HFFc6 (cell line): ENCODE data around the gene SCRT2. TPM values are rescaled to one million over a fixed set of nuclear protein-coding genes. Genes with fewer than 3 reads are reported as not detected.

Source experiments
- DNase-seq: peaks from one replicate; pipeline ENCODE4 v3.0.0-alpha.2; 2018
- H3K27ac Mint-ChIP-seq: 2 replicates; pipeline ENCODE4 v1.8.0; 2020; ENCODE audit warnings: mild to moderate bottlenecking, mixed read lengths
- H3K27me3 Mint-ChIP-seq: 2 replicates; pipeline ENCODE4 v1.8.0; 2021; ENCODE audit warnings: mild to moderate bottlenecking, moderate library complexity, mixed read lengths; ENCODE audit not compliant: insufficient read depth
- H3K36me3 Mint-ChIP-seq: 2 replicates; pipeline ENCODE4 v1.8.0; 2021; ENCODE audit warnings: low read depth, mixed read lengths
- H3K4me1 Mint-ChIP-seq: 2 replicates; pipeline ENCODE4 v1.8.0; 2020; ENCODE audit warnings: low read depth, mixed read lengths
- H3K4me3 Mint-ChIP-seq: 2 replicates; pipeline ENCODE4 v1.8.0; 2020; ENCODE audit warnings: mild to moderate bottlenecking, moderate library complexity, mixed read lengths
- H3K9me3 Mint-ChIP-seq: 2 replicates; pipeline ENCODE4 v1.8.0; 2020; ENCODE audit warnings: mild to moderate bottlenecking, mixed read lengths
- total RNA-seq, 6 experiments: library from RNA; stranded (reverse); fragmentation: NEBNext Ultra II Directional; extraction: Animal tissue kit (Norgen Biotek cat#: 25700); gene quantifications; 2 replicates in 1 of 6; 3 replicates in 5 of 6; pipeline ENCODE4 v1.2.3, GENCODE V29; 2021
- TF ChIP-seq, protein P1 (sequence below): fragments of 200-600 bp; sonication (generic); IDR thresholded peaks from 2 replicates; pipeline ENCODE4 v1.5.0; 2021; ENCODE audit warnings: antibody characterized with exemption, mild to moderate bottlenecking

SCRT2 gene
- total RNA-seq, 6 experiments from 2014 or later: not detected

DNA sequence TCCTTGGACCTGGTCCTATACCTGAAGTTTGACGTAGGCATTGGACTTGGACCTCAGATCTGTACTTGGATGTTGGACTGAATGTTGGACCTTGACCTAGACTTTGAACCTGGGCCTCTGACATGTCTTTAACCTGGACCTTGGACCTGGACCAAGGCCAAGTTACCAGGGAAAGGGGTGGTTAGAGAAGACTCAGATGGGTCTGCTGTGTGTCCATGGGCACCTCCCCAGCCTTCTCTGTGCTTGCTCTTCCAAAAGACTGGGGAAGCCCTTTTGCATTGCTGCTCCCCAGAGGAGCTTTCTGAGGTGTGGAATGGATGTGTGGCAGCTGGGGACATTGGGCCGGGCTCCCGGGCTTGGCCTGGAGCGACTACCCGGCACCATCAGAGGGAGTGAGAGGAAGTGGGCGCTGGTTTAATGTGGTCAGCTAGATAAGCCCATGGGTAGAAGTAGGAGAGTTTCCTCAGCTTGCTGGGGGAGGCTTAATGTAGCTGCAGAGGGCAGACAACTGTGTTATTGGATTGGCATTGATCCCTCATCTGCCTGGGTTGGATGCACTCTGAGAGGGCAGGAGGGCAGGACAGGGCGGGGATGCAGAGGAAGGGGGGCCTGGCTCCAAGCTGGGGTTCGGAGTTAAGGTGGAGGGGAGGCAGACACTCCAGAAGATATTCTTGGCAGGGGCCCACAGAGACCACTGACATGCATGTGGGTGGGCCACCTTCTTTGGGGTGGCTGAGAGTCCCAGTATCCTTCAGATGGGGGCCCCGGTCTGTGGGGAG lies 4.2 kb downstream of the SCRT2 start:
- H3K9me3 Mint-ChIP-seq: no peaks in the 10 kb centered on the region
- peaks cover 38% of the 10 kb centered on the region for H3K27me3 Mint-ChIP-seq
- peaks cover 14% of the 10 kb centered on the region for H3K4me1 Mint-ChIP-seq

DNA sequence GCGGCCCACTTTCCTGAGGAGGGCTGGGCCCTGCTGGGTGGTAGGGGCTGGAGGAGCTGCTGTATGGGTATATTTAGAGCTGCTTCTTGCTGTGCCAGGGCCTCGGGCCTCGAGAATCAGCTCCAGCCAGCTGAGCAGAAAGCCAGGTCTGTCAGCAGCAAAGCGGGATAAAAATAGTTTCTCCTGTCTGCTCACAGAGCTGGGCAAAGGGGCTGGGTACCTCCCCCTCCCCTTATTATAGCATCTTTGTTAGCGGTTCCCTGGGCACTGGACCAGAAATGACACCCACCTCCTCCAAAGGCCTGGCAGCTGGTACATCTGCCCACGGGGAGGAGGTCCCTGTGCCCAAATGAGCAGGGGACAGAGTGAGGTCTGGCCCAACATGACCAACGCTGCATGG lies 6.0 kb downstream of the SCRT2 start:
- no peak for DNase-seq
- Mint-ChIP-seq H3K4me1 (0 out of 2 replicates have a peak, but pooled peaks cover 8% of the 10 kb centered on the region), H3K9me3 (no peaks in the 10 kb centered on the region), H3K27ac (no peak overlapping the region), H3K27me3 (peaks cover 43% of the 10 kb centered on the region), H3K36me3 (no peaks in the 10 kb centered on the region), H3K4me3 (no peak overlapping the region)
- TF ChIP-seq, protein P1, sequence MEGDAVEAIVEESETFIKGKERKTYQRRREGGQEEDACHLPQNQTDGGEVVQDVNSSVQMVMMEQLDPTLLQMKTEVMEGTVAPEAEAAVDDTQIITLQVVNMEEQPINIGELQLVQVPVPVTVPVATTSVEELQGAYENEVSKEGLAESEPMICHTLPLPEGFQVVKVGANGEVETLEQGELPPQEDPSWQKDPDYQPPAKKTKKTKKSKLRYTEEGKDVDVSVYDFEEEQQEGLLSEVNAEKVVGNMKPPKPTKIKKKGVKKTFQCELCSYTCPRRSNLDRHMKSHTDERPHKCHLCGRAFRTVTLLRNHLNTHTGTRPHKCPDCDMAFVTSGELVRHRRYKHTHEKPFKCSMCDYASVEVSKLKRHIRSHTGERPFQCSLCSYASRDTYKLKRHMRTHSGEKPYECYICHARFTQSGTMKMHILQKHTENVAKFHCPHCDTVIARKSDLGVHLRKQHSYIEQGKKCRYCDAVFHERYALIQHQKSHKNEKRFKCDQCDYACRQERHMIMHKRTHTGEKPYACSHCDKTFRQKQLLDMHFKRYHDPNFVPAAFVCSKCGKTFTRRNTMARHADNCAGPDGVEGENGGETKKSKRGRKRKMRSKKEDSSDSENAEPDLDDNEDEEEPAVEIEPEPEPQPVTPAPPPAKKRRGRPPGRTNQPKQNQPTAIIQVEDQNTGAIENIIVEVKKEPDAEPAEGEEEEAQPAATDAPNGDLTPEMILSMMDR: no peak

More for the DNA sequence above, 4.2 kb downstream of the SCRT2 start:
- Mint-ChIP-seq H3K4me3 (no peak overlapping the region), H3K27ac (no peak overlapping the region), H3K36me3 (no peaks in the 10 kb centered on the region)
- DNase-seq: no peak
- TF ChIP-seq, protein P1: no peak

DNA sequence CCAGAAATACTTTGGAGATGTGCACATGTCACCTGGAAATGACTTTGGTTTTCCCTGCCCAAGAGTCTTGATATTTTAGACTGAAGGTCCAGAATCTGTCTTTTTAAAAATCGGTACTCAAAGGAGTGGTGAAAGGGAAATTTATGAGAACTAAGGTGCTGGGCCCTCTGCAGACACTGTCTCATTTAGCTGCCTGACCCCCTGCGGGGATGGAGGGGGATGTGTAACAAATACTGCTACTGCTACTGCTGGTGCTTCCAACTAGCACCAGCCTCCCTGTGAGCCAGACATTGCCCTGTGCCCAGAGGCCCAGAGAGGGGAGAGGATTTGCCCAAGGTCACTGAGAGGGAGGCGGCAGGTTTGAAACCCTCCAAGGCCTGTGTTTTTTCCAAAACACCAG lies 7.0 kb downstream of the SCRT2 start:
- no peak for DNase-seq
- Mint-ChIP-seq H3K4me1 (0 out of 2 replicates have a peak, but pooled peaks cover 8% of the 10 kb centered on the region), H3K27ac (no peak overlapping the region), H3K36me3 (no peaks in the 10 kb centered on the region), H3K9me3 (no peaks in the 10 kb centered on the region), H3K4me3 (no peak overlapping the region), H3K27me3 (peaks cover 40% of the 10 kb centered on the region)
- TF ChIP-seq, protein P1: no peak

DNA sequence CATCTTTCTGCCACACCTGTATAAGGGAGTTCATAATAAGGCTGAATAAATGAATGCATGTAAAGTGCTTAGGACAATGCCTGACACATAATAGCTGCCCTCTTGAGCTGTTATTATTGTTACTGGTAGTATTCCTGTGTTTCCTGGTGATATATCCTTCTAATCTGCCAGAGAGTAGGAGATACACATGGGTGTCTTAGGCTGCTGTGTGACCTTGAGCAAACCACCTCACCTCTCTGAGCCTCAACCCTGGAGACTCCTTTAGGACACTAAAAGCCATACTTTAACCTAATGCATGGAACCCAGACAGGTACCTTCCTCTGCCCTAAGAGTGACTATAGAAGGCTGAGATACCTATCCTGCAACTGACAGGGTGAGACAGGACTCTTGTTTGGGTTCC lies 7.6 kb downstream of the SCRT2 start:
- H3K27me3 Mint-ChIP-seq: peaks cover 42% of the 10 kb centered on the region
- H3K27ac Mint-ChIP-seq: no peak overlapping the region
- no peak overlapping the region for H3K4me3 Mint-ChIP-seq
- no peaks in the 10 kb centered on the region for H3K36me3 Mint-ChIP-seq
- no peaks in the 10 kb centered on the region for H3K9me3 Mint-ChIP-seq
- TF ChIP-seq, protein P1: no peak
- DNase-seq: no peak
- peaks cover 10% of the 10 kb centered on the region; the same call in 1 of the 2 replicates for H3K4me1 Mint-ChIP-seq

DNA sequence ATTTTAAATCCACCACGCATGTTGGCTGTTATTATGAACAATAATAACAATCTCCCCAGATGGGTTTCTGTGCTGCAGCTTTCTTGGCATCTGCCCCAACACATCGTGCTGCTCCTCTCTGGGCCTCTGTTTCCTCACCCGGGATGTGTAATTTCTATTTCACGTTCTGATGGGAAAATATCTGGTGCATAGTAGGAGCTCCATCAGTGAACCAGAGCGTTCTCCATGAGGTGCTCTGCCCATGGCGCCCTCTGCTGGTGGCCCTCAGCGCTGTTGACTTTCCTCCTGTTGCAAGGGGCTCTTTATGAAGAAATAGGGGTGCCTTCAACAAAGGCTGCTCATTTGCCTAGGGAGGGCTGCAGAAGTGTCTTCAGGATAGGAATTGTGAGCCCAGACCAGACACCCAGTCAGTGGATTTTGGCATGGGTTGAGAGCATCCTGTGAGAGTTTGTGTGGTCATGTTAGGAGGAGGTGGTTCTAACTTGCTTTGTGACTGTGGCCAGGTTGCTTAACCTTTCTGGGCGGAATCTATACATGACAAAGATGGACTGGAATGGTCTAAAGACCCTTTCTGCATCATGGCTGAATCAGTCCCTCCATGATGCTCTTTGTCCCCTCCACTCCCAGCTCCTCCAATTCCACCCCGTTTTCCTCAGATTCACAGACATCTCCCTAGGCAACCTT lies 8.1 kb downstream of the SCRT2 start:
- H3K4me1 Mint-ChIP-seq: peaks cover 14% of the 10 kb centered on the region; the same call in 1 of the 2 replicates
- H3K9me3 Mint-ChIP-seq: no peaks in the 10 kb centered on the region
- TF ChIP-seq, protein P1: peak; percentile 96
- no peak for DNase-seq
- no peak overlapping the region for H3K27ac Mint-ChIP-seq
- peaks cover 43% of the 10 kb centered on the region for H3K27me3 Mint-ChIP-seq
- H3K4me3 Mint-ChIP-seq: no peak overlapping the region
- no peaks in the 10 kb centered on the region for H3K36me3 Mint-ChIP-seq
